H1 (cell line): ENCODE measurements around the gene MOB3B. TPM values are rescaled to one million over a fixed set of nuclear protein-coding genes. Genes with fewer than 3 reads are reported as not detected.

Experiments used
- ASH2L ChIP-seq: fragments of 200-600, 300-600 bp; sonication (generic); IDR thresholded peaks from one replicate; pipeline ENCODE4 v1.7.1; 2017; ENCODE audit warnings: low read length
- BRCA1 ChIP-seq: IDR thresholded peaks from 2 replicates; pipeline ENCODE4 v1.6.1; 2012; ENCODE audit warnings: low read depth, low read length, improper control_type of control experiment
- CEBPB ChIP-seq: IDR thresholded peaks from 2 replicates; pipeline ENCODE4 v1.6.1; 2012; ENCODE audit warnings: low read depth, low read length
- CHD2 ChIP-seq: IDR thresholded peaks from 2 replicates; pipeline ENCODE4 v1.6.1; 2012; ENCODE audit warnings: low read length, improper control_type of control experiment
- CHD7 ChIP-seq: fragments of 300-600 bp; sonication (generic); IDR thresholded peaks from 2 replicates; pipeline ENCODE4 v1.7.1; 2012; ENCODE audit warnings: low read length, moderate library complexity, mild to moderate bottlenecking, inconsistent platforms; ENCODE audit not compliant: insufficient replicate concordance
- EZH2 ChIP-seq: fragments of 200-600 bp; sonication (generic); IDR thresholded peaks from 2 replicates; pipeline ENCODE4 v1.7.1; 2012; ENCODE audit warnings: low read depth, mild to moderate bottlenecking, moderate library complexity, low read length, inconsistent platforms; ENCODE audit not compliant: severe bottlenecking
- GABPA ChIP-seq: IDR thresholded peaks from 2 replicates; pipeline ENCODE4 v1.6.1; 2011; ENCODE audit warnings: mild to moderate bottlenecking, low read length, moderate library complexity, borderline replicate concordance; ENCODE audit not compliant: insufficient read depth
- GTF2F1 ChIP-seq: IDR thresholded peaks from 2 replicates; pipeline ENCODE4 v1.6.1; 2012; ENCODE audit warnings: low read depth, low read length, improper control_type of control experiment, borderline replicate concordance
- HDAC2 ChIP-seq, 2 experiments: fragments of 300-600 bp in 1 of 2; sonication (generic) in 1 of 2; IDR thresholded peaks; 2 replicates each; pipeline ENCODE4 v1.6.1; 2011 to 2012; ENCODE audit warnings: low read depth in 2 of 2, low read length in 2 of 2, mild to moderate bottlenecking in 2 of 2, moderate library complexity in 2 of 2, borderline replicate concordance in 1 of 2, inconsistent platforms in 1 of 2
- MAX ChIP-seq: IDR thresholded peaks from 2 replicates; pipeline ENCODE4 v1.6.1; 2012; ENCODE audit warnings: inconsistent platforms
- POLR2AphosphoS5 ChIP-seq: IDR thresholded peaks from 2 replicates; pipeline ENCODE4 v1.6.1; 2011; ENCODE audit warnings: low read depth, low read length
- POU5F1 ChIP-seq: IDR thresholded peaks from 2 replicates; pipeline ENCODE4 v1.6.1; 2011; ENCODE audit warnings: low read depth, mild to moderate bottlenecking, low read length, moderate library complexity
- polyA plus RNA-seq, 7 experiments: library from polyadenylated mRNA; depleted of rRNA in 3 of 7; stranded (reverse) in 5 of 7; unstranded in 2 of 7; fragments of >200 nt in 5 of 7; fragments of 200-250 nt in 2 of 7; gene quantifications; 1 replicate in 5 of 7; 2 replicates in 1 of 7; 4 replicates in 1 of 7; pipeline versions ENCODE4 v1.2.1 to v1.2.3, GENCODE V29; 2011 to 2013; ENCODE audit warnings: missing spikeins in 2 of 7, mixed read lengths in 2 of 7
- total RNA-seq: library from RNA; stranded (reverse); fragmentation: NEBNext Ultra II Directional; extraction: Animal tissue kit (Norgen Biotek cat#: 25700); gene quantifications from 2 replicates; pipeline ENCODE4 v1.2.1, GENCODE V29; 2021

The MOB3B gene
- total and polyA plus RNA-seq, 2 of the 8 experiments (the other 6 are each of a cell fraction or from before 2014, with no cell fraction given), result 12.7 to 16.1 TPM

GRCh38 chr9:27386571-27387091 is 143.0 kb downstream of the MOB3B start (continued):
- TF ChIP-seq CHD7, result no peak
- TF ChIP-seq MAX, result no peak
- no peak for TF ChIP-seq GABPA
- TF ChIP-seq GTF2F1, result no peak
- no peak for TF ChIP-seq ASH2L
- TF ChIP-seq CEBPB, result no peak
- no peak for TF ChIP-seq HDAC2 (IDR thresholded peaks at IDR 0.05; ENCODE audit: borderline replicate concordance in 1 of 2, low read depth in 2 of 2, low read length in 2 of 2)
- TF ChIP-seq CHD2, result no peak
- no peak for TF ChIP-seq EZH2
- TF ChIP-seq POLR2AphosphoS5, result no peak
- no peak for TF ChIP-seq POU5F1
- no peak for TF ChIP-seq BRCA1
